DMS53 treated with DMSO at 0.1 percent for 48 hours (cell line): ENCODE results near the gene ITGAD.

Source experiments
- DNase-seq: peaks from one replicate; lab custom pipeline; 2025; ENCODE audit not compliant: unreplicated experiment; lab: John Stamatoyannopoulos, UW

The ITGAD gene

GRCh38 chr16:31393056-31393455 is at the start of gene ITGAD:
TSS of gene ITGAD (plus strand) at chr16:31393335. CDS start at chr16:31393361, 26 bp downstream.
- no peak for DNase-seq

- DNase-seq = no peak
Observed at GRCh38 chr16:31344712-31345111, 48.4 kb upstream of the ITGAD start.

GRCh38 chr16:31347445-31347844 is 45.7 kb upstream of the ITGAD start:
- no peak for DNase-seq

GRCh38 chr16:31348579-31348978 is 44.6 kb upstream of the ITGAD start:
- DNase-seq = no peak

- DNase-seq = no peak
Observed at GRCh38 chr16:31350275-31351005, 42.7 kb upstream of the ITGAD start.

GRCh38 chr16:31351246-31351941 is 41.7 kb upstream of the ITGAD start:
- DNase-seq = no peak

GRCh38 chr16:31351942-31352325 is 41.2 kb upstream of the ITGAD start:
- no peak for DNase-seq

- no peak for DNase-seq
Observed at GRCh38 chr16:31352376-31353115, 40.6 kb upstream of the ITGAD start.

GRCh38 chr16:31354394-31355291 is 38.5 kb upstream of the ITGAD start, which contains the start of gene ITGAX:
TSS of gene ITGAX (plus strand) at chr16:31355176. CDS start at chr16:31355255, 79 bp downstream.
- no peak for DNase-seq

GRCh38 chr16:31355431-31356100 is 37.6 kb upstream of the ITGAD start:
- no peak for DNase-seq

GRCh38 chr16:31356566-31357323 is 36.4 kb upstream of the ITGAD start:
- no peak for DNase-seq

- DNase-seq = no peak
Observed at GRCh38 chr16:31357324-31358109, 35.6 kb upstream of the ITGAD start.

GRCh38 chr16:31360251-31360650 is 32.9 kb upstream of the ITGAD start:
- DNase-seq = no peak

- DNase-seq = no peak
Observed at GRCh38 chr16:31361201-31362110, 31.7 kb upstream of the ITGAD start.

GRCh38 chr16:31362476-31363405 is 30.4 kb upstream of the ITGAD start:
- DNase-seq = no peak

GRCh38 chr16:31363721-31364120 is 29.4 kb upstream of the ITGAD start:
- DNase-seq = no peak

GRCh38 chr16:31364421-31364820 is 28.7 kb upstream of the ITGAD start:
- DNase-seq = no peak
